Measurements from ENCODE around the gene ERP27.

DNA sequence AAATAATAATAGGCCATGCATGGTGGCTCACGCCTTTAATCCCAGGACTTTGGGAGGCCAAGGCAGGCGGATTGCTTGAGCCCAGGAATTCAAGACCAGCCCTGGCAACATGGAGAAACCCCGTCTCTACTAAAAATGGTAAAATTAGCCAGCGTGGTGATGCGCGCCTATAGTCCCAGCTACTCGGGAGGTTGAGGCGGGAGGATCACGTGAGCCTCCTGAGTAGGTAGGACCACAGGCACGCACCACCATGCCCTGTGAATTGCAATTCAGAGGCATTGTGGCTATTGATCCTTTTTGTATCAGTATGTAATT lies 20.7 kb upstream of the ERP27 start:
- TF ChIP-seq CTCF (IDR thresholded peaks at IDR 0.05) = no peak
- TF ChIP-seq POLR2A (IDR thresholded peaks at IDR 0.05) = no peak
